Testis (tissue), 2 donors: Measurements from ENCODE around the gene DAB2.

ENCODE experiments used
- POLR2A ChIP-seq: fragments of 450-650 bp; IDR thresholded peaks from one replicate; pipeline ENCODE4 v1.6.1; 2017; ENCODE audit warnings: antibody characterized with exemption, mild to moderate bottlenecking, moderate library complexity
- TF ChIP-seq, protein P1 (sequence below), 3 experiments: fragments of 450-650 bp in 2 of 3; fragments of 200-600 bp in 1 of 3; sonication (generic) in 1 of 3; IDR thresholded peaks; one replicate each; pipeline ENCODE4 v1.5.1; 2016 to 2019; ENCODE audit warnings: antibody characterized with exemption in 3 of 3, mild to moderate bottlenecking in 2 of 3, moderate library complexity in 1 of 3

- no peak for TF ChIP-seq POLR2A
- TF ChIP-seq, protein P1, sequence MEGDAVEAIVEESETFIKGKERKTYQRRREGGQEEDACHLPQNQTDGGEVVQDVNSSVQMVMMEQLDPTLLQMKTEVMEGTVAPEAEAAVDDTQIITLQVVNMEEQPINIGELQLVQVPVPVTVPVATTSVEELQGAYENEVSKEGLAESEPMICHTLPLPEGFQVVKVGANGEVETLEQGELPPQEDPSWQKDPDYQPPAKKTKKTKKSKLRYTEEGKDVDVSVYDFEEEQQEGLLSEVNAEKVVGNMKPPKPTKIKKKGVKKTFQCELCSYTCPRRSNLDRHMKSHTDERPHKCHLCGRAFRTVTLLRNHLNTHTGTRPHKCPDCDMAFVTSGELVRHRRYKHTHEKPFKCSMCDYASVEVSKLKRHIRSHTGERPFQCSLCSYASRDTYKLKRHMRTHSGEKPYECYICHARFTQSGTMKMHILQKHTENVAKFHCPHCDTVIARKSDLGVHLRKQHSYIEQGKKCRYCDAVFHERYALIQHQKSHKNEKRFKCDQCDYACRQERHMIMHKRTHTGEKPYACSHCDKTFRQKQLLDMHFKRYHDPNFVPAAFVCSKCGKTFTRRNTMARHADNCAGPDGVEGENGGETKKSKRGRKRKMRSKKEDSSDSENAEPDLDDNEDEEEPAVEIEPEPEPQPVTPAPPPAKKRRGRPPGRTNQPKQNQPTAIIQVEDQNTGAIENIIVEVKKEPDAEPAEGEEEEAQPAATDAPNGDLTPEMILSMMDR (IDR thresholded peaks at IDR 0.05): no peak
These were observed 23.8 kb upstream of the DAB2 start for GRCh38 chr5:39448506-39449128.
